Ishikawa (cell line): ENCODE results near the gene TMEFF1.

Source experiments
- CEBPB ChIP-seq: IDR thresholded peaks from 2 replicates; pipeline ENCODE4 v1.6.1; 2012
- FOXM1 ChIP-seq: IDR thresholded peaks from 2 replicates; pipeline ENCODE4 v1.6.1; 2012; ENCODE audit warnings: low read depth, borderline replicate concordance
- NFIC ChIP-seq: IDR thresholded peaks from 2 replicates; pipeline ENCODE4 v1.6.1; 2012
- TAF1 ChIP-seq: IDR thresholded peaks from 2 replicates; pipeline ENCODE4 v1.6.1; 2012; ENCODE audit warnings: low read depth, mild to moderate bottlenecking
- TF ChIP-seq, protein P1 (sequence below): IDR thresholded peaks from 2 replicates; pipeline ENCODE4 v1.6.1; 2012
- TF ChIP-seq, protein P2 (sequence below): IDR thresholded peaks from 2 replicates; pipeline ENCODE4 v1.6.1; 2012; ENCODE audit warnings: low read depth, mild to moderate bottlenecking

DNA sequence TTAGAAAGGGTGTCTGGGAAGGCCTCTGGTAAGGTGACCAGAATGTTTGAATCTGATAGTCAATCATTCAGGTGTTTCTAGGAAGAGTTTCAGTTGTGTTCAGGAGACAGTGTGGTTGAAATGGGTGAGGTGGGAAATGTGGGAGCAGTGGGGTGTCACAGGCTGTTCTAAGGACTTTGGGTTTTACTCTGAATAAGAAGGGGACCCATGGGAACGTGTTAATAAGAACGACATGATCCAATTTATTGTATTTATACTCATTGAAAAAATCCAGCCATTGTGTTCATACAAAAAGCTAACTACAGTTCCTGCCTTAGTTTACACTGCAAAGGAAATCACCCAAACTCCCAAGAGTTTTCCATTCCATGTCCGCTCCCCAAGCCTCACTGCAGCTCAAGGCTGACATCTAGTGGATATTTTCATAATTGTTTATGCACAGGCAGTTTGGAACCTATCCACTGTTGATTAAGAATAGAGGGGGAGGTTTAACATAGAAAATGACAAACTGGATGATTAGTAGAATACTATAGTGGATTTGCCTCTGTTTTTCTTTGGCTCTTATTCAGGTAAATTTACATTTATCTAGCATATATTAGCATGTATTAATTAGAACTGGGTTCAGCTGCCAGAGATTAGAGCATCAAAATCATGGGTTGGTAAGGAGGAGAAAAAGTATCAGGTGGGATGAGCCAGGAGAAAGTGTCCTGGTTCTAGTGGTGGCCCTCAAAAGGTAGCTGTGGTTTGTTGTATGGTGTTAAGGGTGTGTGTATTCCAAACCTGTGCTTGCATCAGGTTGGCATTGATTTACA, 122.6 kb downstream of the TMEFF1 start:
- TF ChIP-seq CEBPB (no peak), TAF1 (no peak), NFIC (no peak), FOXM1 (no peak)
- TF ChIP-seq, protein P1, sequence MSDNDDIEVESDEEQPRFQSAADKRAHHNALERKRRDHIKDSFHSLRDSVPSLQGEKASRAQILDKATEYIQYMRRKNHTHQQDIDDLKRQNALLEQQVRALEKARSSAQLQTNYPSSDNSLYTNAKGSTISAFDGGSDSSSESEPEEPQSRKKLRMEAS, result no peak
- TF ChIP-seq, protein P2, sequence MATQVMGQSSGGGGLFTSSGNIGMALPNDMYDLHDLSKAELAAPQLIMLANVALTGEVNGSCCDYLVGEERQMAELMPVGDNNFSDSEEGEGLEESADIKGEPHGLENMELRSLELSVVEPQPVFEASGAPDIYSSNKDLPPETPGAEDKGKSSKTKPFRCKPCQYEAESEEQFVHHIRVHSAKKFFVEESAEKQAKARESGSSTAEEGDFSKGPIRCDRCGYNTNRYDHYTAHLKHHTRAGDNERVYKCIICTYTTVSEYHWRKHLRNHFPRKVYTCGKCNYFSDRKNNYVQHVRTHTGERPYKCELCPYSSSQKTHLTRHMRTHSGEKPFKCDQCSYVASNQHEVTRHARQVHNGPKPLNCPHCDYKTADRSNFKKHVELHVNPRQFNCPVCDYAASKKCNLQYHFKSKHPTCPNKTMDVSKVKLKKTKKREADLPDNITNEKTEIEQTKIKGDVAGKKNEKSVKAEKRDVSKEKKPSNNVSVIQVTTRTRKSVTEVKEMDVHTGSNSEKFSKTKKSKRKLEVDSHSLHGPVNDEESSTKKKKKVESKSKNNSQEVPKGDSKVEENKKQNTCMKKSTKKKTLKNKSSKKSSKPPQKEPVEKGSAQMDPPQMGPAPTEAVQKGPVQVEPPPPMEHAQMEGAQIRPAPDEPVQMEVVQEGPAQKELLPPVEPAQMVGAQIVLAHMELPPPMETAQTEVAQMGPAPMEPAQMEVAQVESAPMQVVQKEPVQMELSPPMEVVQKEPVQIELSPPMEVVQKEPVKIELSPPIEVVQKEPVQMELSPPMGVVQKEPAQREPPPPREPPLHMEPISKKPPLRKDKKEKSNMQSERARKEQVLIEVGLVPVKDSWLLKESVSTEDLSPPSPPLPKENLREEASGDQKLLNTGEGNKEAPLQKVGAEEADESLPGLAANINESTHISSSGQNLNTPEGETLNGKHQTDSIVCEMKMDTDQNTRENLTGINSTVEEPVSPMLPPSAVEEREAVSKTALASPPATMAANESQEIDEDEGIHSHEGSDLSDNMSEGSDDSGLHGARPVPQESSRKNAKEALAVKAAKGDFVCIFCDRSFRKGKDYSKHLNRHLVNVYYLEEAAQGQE, result no peak
